ELR (cell line): Measurements from ENCODE around the gene ICE2.

Experiments used
- DNase-seq: peaks from one replicate; pipeline ENCODE4 v3.0.0-alpha.2; 2015; ENCODE audit warnings: low read depth

The ICE2 gene

GRCh38 chr15:60387321-60387720 lies 91.6 kb downstream of the ICE2 start:
- DNase-seq, result no peak

- no peak for DNase-seq
Measured at GRCh38 chr15:60386615-60387014, 92.3 kb downstream of the ICE2 start.

- peak; percentile 63 for DNase-seq
Measured at GRCh38 chr15:60385620-60386552, 93.1 kb downstream of the ICE2 start.

GRCh38 chr15:60384526-60385126 lies 94.3 kb downstream of the ICE2 start:
- DNase-seq, result no peak

DNA sequence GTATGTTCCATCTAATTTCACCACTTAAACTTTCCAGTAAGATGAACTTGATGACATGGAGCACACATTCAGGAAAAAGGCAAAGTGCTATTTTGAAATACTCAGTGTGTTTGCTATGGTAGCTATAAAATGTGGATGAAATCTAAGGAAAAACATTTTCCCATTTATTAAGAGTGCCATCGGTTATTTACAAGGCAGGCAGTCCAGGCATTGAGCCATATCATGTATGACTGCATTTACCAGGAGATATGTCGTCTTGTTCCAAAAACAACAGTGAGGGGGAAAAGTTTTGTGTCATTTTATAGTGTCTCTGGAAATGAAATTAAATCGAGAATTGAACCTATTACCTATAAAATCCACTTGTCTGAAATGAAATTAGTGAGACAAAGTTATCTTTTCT lies 94.9 kb downstream of the ICE2 start:
- DNase-seq, result no peak

DNA sequence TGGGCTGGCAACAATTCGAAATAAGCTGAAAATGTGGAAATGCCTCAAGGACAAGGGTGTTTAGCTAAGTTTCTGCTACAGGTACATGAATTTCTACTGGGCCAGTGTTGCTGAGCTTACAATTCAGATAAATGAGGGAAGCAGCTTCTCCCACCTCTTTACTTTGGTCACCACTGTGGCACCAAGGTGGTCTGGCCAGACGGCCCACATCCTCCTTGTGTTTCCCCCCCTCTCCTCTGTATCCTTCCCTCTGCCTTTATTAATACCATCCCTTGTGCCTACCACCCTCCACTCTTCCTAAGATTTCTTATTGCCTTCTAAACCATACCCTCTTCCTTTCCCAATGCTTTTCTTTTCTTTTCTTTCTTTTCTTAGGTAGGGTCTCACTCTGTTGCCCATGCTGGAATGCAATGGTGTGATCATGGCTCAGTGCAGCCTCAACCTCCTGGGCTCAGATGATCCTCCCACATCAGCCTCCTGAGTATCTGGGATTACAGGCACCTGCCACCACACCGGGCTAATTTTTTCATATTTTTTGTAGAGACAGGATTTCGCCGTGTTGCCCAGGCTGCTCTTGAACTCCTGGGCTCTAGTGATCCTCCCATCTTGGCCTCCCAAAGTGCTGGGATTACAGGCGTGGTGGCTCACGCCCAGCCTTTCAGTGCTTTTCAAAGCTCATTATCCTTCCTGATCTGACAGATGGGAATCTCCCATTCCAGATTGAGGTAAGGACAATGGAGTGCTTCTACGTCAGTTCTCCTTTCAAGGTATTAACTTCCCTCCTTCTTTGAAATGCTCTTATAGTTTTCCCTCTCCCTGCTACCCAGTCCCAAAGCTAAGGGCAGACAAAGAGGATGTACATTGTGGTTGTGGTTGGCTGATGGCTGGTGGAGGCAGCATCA lies 95.9 kb downstream of the ICE2 start:
- no peak for DNase-seq

- DNase-seq, result peak; percentile 81
Measured at GRCh38 chr15:60381148-60381788, 97.7 kb downstream of the ICE2 start.

- DNase-seq, result peak; percentile 95
Measured at GRCh38 chr15:60379525-60380274, 99.2 kb downstream of the ICE2 start.

GRCh38 chr15:60379185-60379524 lies 99.8 kb downstream of the ICE2 start:
- no peak for DNase-seq

DNA sequence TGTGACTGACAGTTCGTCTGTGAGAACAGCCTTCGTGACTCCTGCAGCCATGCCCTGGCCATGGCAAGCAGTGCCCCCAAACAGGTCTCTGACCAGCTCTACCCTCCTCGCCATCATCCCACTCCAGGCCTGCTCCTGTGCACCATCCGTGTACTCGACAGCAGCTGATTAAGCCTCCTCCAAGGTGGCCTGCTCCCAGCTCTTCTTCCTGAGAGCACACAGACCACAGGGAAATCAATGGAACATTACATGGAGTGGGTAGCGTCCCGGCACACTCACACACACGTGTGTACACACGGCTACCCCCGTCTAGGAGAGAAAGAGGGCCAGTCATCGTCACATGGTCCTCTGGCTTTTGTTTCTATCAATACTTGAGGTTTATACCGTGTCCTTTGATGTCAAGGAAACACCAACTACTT lies 102.3 kb downstream of the ICE2 start:
- no peak for DNase-seq

GRCh38 chr15:60375306-60375705 lies 103.6 kb downstream of the ICE2 start:
- DNase-seq, result no peak

- peak; percentile 99 for DNase-seq
Measured at GRCh38 chr15:60374628-60375081, 104.3 kb downstream of the ICE2 start.

DNA sequence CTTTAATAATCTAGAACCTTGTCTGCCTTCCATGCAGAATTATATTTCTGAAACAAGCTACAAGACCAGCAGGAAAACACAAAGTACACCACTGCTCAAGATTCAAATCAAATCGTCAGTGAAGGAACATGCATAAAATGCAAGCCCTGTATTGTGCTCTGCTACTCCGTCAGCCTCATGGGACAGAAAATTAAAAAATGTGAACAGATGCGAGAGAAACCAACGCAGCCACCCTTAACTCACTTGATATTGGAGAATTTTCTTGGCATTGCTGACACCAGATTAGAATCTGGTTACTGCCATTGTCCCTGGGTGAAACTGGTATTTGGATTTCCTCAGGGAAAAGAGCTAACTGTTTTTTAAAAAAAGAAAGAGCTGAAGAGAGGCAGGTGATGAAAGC lies 104.7 kb downstream of the ICE2 start:
- DNase-seq, result no peak

- no peak for DNase-seq
Measured at GRCh38 chr15:60373745-60374144, 105.2 kb downstream of the ICE2 start.

DNA sequence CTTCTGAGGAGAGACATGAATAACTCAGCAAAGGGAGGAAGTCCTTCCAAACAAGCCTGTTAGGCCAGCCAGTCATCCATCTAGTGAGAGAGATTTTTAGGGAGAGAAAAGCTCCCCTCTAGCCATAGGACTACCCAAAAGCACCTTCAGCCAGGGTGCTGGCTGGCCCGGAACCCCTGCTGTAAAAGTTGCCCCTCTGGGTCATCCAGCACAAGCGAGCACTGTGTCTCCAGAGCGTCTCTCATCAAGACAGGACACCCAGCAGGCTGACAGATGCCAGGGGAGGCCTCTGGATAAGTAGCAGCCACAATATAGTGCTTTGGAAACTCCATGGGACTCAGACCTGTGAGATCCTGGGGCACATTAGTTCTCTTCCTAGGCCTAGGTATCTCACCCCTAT lies 105.6 kb downstream of the ICE2 start:
- DNase-seq, result no peak

GRCh38 chr15:60372756-60373155 lies 106.2 kb downstream of the ICE2 start:
- peak; percentile 37 for DNase-seq

DNA sequence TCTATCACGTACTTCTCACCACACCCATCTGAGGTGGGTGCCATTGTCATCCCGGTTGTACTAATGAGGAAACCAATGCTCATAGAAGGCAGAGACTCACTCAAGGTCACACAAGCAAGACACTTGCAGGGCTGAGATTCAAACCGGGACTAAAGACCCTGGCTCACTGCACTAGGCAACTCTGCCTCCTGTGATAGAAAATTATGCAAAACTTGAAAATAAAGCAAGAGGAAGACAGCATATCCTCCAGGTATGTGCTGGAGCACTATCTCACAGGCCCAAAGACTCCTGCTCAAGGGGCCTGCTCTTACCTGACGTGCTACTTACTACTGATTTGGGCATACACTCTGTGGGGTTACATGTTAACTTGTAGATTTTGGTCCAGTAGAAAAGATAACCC lies 106.7 kb downstream of the ICE2 start:
- peak; percentile 39 for DNase-seq

DNA sequence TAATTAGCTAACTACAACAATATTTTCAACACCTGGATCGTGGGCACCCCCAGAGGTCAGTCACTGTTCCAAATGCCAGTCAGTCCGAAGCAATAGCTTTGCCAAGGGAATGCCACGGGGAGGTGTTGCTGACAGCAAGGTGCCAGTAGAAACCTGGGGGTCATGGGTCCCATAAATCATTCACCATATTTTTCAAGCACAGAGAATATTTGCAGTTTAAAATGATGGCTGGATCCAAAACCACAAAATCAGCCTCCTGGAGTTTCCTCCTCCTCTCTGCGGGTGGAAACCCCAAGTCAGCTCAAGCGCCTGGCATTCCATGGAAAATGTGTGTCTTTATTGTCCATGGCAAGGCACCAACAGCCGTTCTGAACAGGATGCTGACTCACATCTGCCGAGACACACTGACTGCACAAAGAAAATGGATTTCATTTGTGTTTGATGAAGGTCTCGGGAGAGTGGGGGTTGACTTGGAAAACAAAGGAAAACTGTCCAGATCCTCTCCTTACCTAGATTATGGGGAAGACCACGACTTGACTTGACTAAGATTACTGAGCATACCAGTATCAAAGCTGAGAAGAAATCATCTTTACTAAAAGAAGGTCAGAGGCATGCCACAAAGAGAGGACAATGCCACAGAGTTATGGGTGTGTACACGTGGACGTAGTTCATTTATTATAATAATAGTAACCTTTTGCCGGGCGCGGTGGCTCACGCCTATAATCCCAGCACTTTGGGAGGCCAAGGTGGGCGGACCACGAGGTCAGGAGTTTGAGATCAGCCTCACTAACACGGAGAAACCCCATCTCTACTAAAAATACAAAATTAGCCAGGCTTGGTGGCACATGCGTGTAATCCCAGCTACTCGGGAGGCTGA lies 107.5 kb downstream of the ICE2 start:
- peak; percentile 99 for DNase-seq

DNA sequence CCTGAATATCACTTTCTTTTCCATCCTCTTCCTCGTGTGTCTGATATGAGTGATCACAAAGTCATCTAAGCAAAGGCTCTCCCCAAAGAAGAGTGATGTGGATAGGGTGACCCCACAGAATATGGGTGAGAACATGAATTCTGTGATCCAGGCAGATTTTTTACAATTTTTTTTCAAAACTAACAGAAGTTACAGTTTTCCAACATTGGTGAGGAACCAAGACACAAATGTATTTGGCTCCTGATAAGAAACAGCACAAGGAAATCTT lies 108.1 kb downstream of the ICE2 start:
- DNase-seq, result no peak

- peak; percentile 80 for DNase-seq
Measured at GRCh38 chr15:60370105-60370868, 108.7 kb downstream of the ICE2 start.
